Mammary epithelial cell (primary cell): ENCODE data around the gene UNC93B1.
"Not testable (repeated sequence)": the region's sequence is repeated elsewhere in the genome, so short reads cannot be mapped to it uniquely, and the experiment has no call there.

ENCODE experiments used
- CTCF ChIP-seq, 2 donors: IDR thresholded peaks in 1 of 2; conservative IDR thresholded peaks in 1 of 2; 2 replicates each; pipeline ENCODE4 v1.5.1; 2011 to 2012; ENCODE audit warnings: inconsistent platforms in 2 of 2, low read length in 2 of 2, mild to moderate bottlenecking in 2 of 2, control low read depth in 1 of 2, low read depth in 1 of 2; ENCODE audit not compliant: insufficient read depth in 1 of 2; ENCODE audit errors: extremely low read depth in 1 of 2
- EZH2 ChIP-seq: IDR thresholded peaks from 2 replicates; pipeline ENCODE4 v1.6.1; 2012; ENCODE audit warnings: low read length, inconsistent platforms, borderline replicate concordance

- not testable (repeated sequence) for TF ChIP-seq CTCF (conservative IDR thresholded peaks at IDR 0.05 in 1 of 2, IDR thresholded peaks at IDR 0.05 in 1 of 2; ENCODE audit: extremely low read depth in 1 of 2, insufficient read depth in 1 of 2, low read depth in 1 of 2, low read length in 2 of 2); EZH2
Observed at GRCh38 chr11:67985302-67985701, 18.6 kb downstream of the UNC93B1 start.
